Fibroblast of pulmonary artery (primary cell): Measurements from ENCODE around the gene RAB1A.
A peak's percentile ranks its signal among the peaks of the same experiment; 100 is the strongest.

Experiments used
- DNase-seq: peaks from one replicate; pipeline ENCODE4 v3.0.0-alpha.2; 2010; ENCODE audit warnings: low read depth
- H3K4me3 ChIP-seq: replicated peaks from 2 replicates; pipeline ENCODE4 v1.5.1; 2011; ENCODE audit warnings: low read depth, mild to moderate bottlenecking, control low read depth, low read length, moderate library complexity
- TF ChIP-seq, protein P1 (sequence below): IDR thresholded peaks from 2 replicates; pipeline ENCODE4 v1.5.1; 2011; ENCODE audit warnings: mild to moderate bottlenecking, control low read depth, low read length, inconsistent platforms; ENCODE audit errors: missing control alignments

Gene RAB1A

DNA sequence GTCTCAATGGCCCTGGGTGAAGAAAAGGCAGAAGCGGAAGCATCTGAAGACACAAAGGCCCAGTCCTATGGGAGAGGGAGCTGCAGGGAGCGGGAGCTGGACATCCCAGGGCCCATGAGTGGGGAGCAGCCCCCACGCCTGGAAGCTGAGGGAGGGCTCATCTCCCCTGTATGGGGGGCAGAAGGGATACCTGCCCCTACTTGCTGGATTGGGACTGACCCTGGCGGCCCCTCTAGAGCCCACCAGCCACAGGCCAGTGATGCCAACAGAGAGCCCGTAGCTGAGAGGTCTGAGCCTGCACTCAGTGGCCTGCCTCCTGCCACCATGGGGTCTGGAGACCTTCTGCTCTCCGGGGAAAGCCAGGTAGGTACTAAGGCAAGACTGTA, 60.5 kb downstream of the RAB1A start:
- TF ChIP-seq, protein P1, sequence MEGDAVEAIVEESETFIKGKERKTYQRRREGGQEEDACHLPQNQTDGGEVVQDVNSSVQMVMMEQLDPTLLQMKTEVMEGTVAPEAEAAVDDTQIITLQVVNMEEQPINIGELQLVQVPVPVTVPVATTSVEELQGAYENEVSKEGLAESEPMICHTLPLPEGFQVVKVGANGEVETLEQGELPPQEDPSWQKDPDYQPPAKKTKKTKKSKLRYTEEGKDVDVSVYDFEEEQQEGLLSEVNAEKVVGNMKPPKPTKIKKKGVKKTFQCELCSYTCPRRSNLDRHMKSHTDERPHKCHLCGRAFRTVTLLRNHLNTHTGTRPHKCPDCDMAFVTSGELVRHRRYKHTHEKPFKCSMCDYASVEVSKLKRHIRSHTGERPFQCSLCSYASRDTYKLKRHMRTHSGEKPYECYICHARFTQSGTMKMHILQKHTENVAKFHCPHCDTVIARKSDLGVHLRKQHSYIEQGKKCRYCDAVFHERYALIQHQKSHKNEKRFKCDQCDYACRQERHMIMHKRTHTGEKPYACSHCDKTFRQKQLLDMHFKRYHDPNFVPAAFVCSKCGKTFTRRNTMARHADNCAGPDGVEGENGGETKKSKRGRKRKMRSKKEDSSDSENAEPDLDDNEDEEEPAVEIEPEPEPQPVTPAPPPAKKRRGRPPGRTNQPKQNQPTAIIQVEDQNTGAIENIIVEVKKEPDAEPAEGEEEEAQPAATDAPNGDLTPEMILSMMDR = no peak
- no peak for DNase-seq
- no peak overlapping the region for H3K4me3 ChIP-seq

DNA sequence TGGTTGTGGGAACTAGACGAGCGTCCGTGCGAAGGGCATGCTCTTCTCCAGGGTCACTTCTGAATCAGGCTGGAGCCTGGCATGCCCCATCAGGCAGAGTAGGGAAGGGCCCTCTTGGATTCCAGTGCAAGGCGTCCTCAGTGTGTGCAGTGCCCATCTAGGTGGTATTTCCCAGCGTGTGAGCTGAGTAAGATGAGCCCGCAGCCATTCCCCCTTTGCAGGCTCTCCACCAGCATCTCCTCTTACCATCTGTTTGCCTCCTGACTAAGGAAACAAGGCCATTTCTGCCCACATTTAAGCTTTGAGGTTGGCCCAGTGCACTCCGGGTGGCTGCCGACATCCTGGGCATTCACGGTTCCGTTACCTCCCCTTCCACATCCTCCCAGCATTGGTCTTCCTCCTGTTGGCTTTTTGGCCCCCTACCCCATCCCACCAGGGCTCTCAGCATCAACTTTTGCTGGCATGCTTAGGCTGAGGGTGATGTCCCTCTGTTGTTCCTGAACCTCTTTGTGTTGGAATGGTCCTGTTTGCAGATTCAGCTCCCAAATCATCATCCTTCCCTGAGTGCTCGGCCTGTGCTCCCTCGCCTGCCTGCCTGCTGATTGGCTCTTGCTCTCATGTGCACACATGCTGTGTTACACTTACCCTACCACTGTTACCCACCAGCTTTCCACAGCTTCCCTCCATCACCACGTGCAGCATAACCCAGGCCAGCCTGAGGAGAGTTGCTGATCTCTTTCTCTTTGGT, 61.9 kb downstream of the RAB1A start:
- no peak overlapping the region for H3K4me3 ChIP-seq
- DNase-seq = no peak
- TF ChIP-seq, protein P1 = no peak

DNA sequence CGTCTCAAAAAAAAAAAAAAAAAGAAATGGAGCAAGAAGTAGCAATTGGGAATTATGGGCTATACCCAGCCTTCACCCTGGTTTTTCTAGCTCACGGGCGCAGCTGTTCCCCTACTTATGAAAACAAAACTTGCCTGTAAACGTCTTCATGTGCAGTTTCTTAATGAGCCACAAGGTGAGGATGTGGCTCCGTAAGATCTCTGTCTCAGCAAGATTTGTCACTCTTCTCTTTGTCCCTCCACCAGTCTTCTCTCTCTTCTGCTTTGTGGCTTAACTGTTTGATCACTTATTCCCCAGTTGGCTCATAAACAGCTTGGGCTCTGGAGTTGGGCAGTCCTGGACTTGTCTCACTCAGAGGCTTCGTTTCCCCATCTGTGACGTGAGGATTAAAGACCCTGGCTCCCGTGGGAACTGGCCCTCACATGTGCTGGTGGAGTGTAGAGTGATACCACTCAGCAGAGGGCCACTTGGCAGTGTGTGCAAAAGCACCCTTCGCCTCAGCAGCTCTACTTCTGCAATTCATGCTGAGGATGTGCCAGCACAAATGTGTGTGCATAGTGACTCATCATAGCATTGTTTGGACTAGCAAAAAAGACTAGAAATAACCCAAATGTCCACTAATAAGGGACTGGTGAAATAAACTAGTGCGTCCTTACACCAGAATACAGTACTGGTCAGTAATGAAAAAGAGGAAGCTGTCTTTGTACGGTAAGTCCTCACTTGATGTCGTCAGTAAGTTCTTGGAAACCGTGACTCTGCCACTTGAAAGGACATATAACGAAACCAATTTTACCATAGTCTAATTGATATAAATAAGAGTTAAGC, 65.0 kb downstream of the RAB1A start:
- TF ChIP-seq, protein P1 = peak; percentile 53
- no peak overlapping the region for H3K4me3 ChIP-seq
- DNase-seq = peak; percentile 94

DNA sequence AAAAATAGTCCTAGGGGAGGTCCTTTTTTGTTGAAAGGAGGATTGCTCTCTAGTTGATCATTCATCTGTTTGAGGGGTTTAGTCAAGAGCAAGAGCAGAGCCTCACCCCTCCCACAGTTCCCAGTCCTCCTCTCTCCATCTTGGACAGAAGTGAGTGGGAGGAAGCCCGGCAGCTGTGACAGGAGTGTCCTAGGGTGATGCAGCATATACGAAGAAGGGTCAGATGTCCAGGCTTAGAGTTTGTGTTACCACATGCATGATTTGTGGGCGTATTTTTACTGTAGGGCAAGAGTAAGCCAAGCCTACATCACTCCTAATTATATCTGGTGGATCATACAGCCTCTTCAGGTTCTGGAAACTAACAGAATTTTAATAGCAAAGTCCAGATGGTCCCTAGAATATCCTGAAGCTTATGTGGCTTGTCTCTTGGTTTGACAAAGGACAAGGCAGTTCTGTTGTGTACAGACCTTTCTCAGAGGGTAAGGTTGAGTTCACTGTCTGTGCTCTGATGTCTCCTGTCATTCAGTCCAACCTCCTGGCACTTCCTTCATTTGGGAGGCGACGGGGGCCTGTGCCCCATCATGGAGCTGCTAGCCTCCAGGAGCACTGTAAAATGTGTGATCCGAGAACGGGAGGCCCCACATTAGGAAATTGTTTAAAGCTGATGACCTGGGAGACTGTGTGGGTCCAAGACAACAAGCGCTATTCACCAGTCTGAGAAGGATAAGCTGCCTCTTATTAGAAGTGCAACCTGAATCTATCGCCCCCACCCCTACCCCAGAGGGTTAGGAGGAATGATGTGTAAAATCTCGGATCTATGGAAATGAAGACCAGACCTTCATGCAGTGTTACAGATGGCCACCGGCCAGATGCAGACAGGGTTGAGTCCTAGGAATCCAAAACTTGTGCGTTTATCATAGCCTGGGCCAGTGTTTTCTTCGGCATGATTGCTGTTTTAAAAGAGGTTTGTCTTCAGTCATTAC, 66.8 kb downstream of the RAB1A start:
- DNase-seq = peak; percentile 13
- no peak overlapping the region for H3K4me3 ChIP-seq
- TF ChIP-seq, protein P1 = no peak

DNA sequence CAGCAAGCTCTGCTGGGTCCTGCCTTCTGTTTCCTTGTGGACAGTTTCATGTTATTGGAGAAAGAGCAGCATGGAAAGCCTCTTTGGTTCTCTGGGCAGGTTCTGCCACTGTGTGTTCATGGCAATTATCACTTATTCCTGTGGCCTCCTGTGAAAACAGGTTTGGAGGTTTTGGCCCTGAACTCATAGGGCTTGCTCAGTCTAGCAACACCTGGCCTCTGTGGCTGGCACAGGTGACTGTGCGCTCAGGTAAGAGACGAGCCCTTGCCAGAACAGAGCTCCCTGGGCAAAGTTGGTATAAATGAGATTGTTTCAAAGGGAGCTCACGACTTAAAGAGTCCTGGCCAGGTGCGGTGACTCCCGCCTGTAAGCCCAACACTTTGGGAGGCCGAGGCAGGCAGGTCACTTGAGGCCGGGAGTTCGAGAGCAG, 68.0 kb downstream of the RAB1A start:
- no peak for DNase-seq
- TF ChIP-seq, protein P1 = no peak
- H3K4me3 ChIP-seq = no peak overlapping the region

DNA sequence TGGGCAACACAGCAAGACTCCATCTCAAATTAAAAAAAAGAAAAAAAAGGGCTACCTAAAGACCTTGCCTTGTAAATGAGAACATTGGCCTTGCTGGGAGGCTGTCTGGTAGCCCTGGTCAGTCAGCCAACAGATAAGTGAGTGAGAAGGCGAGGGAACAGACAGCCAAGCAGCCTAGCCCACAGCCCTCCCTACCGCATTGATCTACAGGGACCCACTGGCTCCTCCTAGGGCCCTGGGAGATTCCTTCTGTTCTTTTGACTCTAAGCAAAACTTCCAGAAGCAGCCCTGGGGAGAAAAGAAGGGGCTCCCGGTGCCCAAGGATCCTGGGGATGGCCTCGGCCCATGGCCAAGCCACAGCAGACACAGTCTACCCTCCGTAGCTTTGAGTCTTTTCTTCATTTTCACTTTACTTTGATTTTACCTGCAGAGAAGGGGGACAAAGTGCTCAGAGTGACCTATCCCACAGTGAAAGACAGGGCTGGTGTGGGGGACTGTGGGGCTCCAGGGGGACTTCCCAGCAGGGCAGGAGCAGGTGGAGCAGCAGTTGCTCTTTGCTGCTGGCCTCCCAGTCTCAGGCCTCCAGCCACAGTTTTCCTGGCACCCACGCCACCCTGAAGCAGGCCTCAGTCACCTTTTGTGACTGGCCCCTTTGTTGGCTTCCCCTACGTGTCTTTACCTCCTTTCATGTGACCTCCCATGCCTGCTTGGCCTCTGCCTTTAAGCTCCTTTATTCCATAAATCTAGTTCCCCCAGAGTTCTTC, 68.6 kb downstream of the RAB1A start:
- DNase-seq = no peak
- TF ChIP-seq, protein P1 = no peak
- H3K4me3 ChIP-seq = no peak overlapping the region
